B cell (primary cell): ENCODE results near the gene CNFN. TPM values are rescaled to one million over a fixed set of nuclear protein-coding genes. Genes with fewer than 3 reads are reported as not detected.

Experiments
- ATAC-seq: fragments of 200-7000 bp; cut with Tn5 transposase; one replicate; pipeline ENCODE4 v1.10.0; 2021; ENCODE audit warnings: low read depth, mild to moderate bottlenecking, moderate number of reproducible peaks, moderate library complexity
- CTCF ChIA-PET: fragments of 350-600 bp; sonication (Branson Sonifier 250); formaldehyde crosslinking; loops from one replicate; lab custom pipeline; 2021; ENCODE audit warnings: antibody characterized with exemption, inconsistent platforms; lab: Charles Lee
- POLR2A ChIA-PET: fragments of 350-600 bp; sonication (Branson Sonifier 250); formaldehyde crosslinking; loops from one replicate; lab custom pipeline; 2021; ENCODE audit warnings: antibody characterized with exemption; lab: Charles Lee
- DNase-seq: peaks from one replicate; pipeline ENCODE4 v3.0.0; 2013
- H2AFZ ChIP-seq: 2 replicates; pipeline ENCODE4 v1.6.1; 2012; ENCODE audit warnings: mild to moderate bottlenecking, low read depth, low read length; ENCODE audit not compliant: insufficient read depth, poor library complexity, severe bottlenecking
- H3K27ac ChIP-seq, 2 donors: 1 replicate in 1 of 2; 2 replicates in 1 of 2; pipeline ENCODE4 v1.5.1; 2012 to 2013; ENCODE audit warnings: low read length in 2 of 2, mild to moderate bottlenecking in 2 of 2, moderate library complexity in 1 of 2
- H3K27me3 ChIP-seq, 4 experiments: fragments of 200-600 bp in 1 of 4; sonication (generic) in 1 of 4; replicated peaks in 1 of 4; 1 replicate in 2 of 4; 2 replicates in 2 of 4; pipeline versions ENCODE4 v1.6.1 to v1.7.0; 2013 to 2016; ENCODE audit warnings: low read length in 3 of 4, mild to moderate bottlenecking in 2 of 4, mixed read lengths in 1 of 4, moderate library complexity in 1 of 4; ENCODE audit not compliant: insufficient read depth in 4 of 4, control insufficient read depth in 3 of 4; ENCODE audit errors: control extremely low read depth in 1 of 4
- H3K36me3 ChIP-seq, 2 experiments: replicated peaks in 1 of 2; 1 replicate in 1 of 2; 2 replicates in 1 of 2; pipeline versions ENCODE4 v1.6.1 to v1.7.1; 2013; ENCODE audit warnings: low read length in 1 of 2; ENCODE audit not compliant: insufficient read depth in 2 of 2, control insufficient read depth in 1 of 2; ENCODE audit errors: control extremely low read depth in 1 of 2, extremely low read depth in 1 of 2
- H3K4me1 ChIP-seq, 2 donors: fragments of 200-600 bp in 1 of 2; sonication (generic) in 1 of 2; 1 replicate in 1 of 2; 2 replicates in 1 of 2; pipeline versions ENCODE4 v1.5.1 to v1.6.1; 2013 to 2017; ENCODE audit warnings: low read length in 2 of 2; ENCODE audit not compliant: control insufficient read depth in 2 of 2, insufficient read depth in 2 of 2
- H3K4me2 ChIP-seq: replicated peaks from 2 replicates; pipeline ENCODE3; 2012; ENCODE audit warnings: mild to moderate bottlenecking, low read depth, low read length; ENCODE audit not compliant: poor library complexity, severe bottlenecking
- H3K4me3 ChIP-seq, 5 experiments: fragments of 200-600 bp in 1 of 5; sonication (generic) in 1 of 5; 1 replicate in 3 of 5; 2 replicates in 2 of 5; pipeline versions ENCODE4 v1.5.1 to v1.7.0; 2011 to 2016; ENCODE audit warnings: low read length in 4 of 5, mild to moderate bottlenecking in 4 of 5, low read depth in 2 of 5, control low read depth in 1 of 5, moderate library complexity in 1 of 5; ENCODE audit not compliant: insufficient read depth in 1 of 5; ENCODE audit errors: control extremely low read depth in 1 of 5, extremely low read depth in 1 of 5
- H3K79me2 ChIP-seq: fragments of 200-600 bp; sonication (generic); one replicate; pipeline ENCODE4 v1.6.0; 2016; ENCODE audit warnings: low read length; ENCODE audit not compliant: control insufficient read depth, insufficient read depth
- H3K9ac ChIP-seq: fragments of 200-600 bp; sonication (generic); 2 replicates; pipeline ENCODE4 v1.6.1; 2017; ENCODE audit warnings: mild to moderate bottlenecking, low read length, moderate library complexity
- H3K9me3 ChIP-seq, 3 donors: one replicate each; pipeline versions ENCODE4 v1.6.1 to v1.7.1; 2013; ENCODE audit warnings: low read length in 2 of 3; ENCODE audit not compliant: control insufficient read depth in 2 of 3, insufficient read depth in 1 of 3; ENCODE audit errors: control extremely low read depth in 1 of 3
- H4K20me1 ChIP-seq: 2 replicates; pipeline ENCODE4 v1.6.0; 2012; ENCODE audit warnings: mild to moderate bottlenecking, low read length; ENCODE audit not compliant: insufficient read depth, control insufficient read depth, poor library complexity, severe bottlenecking
- H3K27ac Mint-ChIP-seq: one replicate; pipeline ENCODE4 v1.8.0; 2021; ENCODE audit warnings: mixed read lengths
- H3K27me3 Mint-ChIP-seq: one replicate; pipeline ENCODE4 v1.8.0; 2021; ENCODE audit warnings: mixed read lengths
- H3K4me1 Mint-ChIP-seq: one replicate; pipeline ENCODE4 v1.8.0; 2021; ENCODE audit warnings: mixed read lengths
- H3K4me3 Mint-ChIP-seq: one replicate; pipeline ENCODE4 v1.8.0; 2021; ENCODE audit warnings: mixed read lengths
- H3K9me3 Mint-ChIP-seq: one replicate; pipeline ENCODE4 v1.8.0; 2022; ENCODE audit warnings: mixed read lengths; ENCODE audit not compliant: insufficient read depth
- EZH2 ChIP-seq: IDR thresholded peaks from 2 replicates; pipeline ENCODE4 v1.6.1; 2012; ENCODE audit warnings: borderline replicate concordance, low read depth, mild to moderate bottlenecking, moderate library complexity, low read length; ENCODE audit not compliant: insufficient read depth, poor library complexity, severe bottlenecking
- WGBS: methylation state at CpG from one replicate; pipeline ENCODE4 v1.1.5; 2013; ENCODE audit warnings: missing lambda C conversion rate; ENCODE audit not compliant: insufficient coverage; 5-methylcytosine and 5-hydroxymethylcytosine counted together
- intact Hi-C: fragments of 100-400 bp; cut with micrococcal nuclease; formaldehyde crosslinking; loops from one replicate; pipeline ENCODE4 v1.10.0; 2022
- polyA plus RNA-seq: library from polyadenylated mRNA; depleted of rRNA; stranded (reverse); fragments of >200 nt; gene quantifications from 2 replicates; pipeline ENCODE4 v1.2.3, GENCODE V29; 2012
- total RNA-seq, 2 donors: library from RNA; stranded (reverse); fragments of 120-200 nt in 1 of 2; gene quantifications; 1 replicate in 1 of 2; 2 replicates in 1 of 2; pipeline versions ENCODE4 v1.2.3 to v1.2.4, GENCODE V29; 2013 to 2022
- TF ChIP-seq, protein P1 (sequence below): fragments of 200-600 bp; IDR thresholded peaks from one replicate; pipeline ENCODE4 v1.8.0; 2022; ENCODE audit warnings: antibody characterized with exemption, mild to moderate bottlenecking

Gene CNFN
- total and polyA plus RNA-seq, 2 donors (not counting 1 experiment from before 2014, with no cell fraction given): 4.1 to 23.2 TPM

DNA sequence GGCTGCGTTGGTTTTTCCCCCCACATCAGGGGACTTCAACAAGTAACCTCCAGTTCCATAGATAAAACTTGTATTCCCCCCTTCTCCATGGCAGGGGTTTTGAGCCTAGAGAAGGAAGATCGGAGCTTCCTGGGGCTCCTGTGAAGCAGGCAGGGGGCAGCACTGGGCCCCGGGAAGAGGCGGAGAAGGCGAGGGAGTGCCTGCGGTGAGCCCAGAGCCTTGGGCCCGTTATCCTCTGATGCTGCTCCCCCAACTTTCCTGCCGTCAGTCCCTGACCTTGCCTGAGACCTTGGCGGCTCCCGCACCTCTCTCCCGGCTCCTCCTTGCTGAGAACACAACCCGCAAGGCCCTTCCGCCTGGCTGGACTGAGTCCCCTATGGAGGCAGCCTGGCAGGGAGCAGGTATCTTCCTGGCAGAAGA, 34.6 kb upstream of the CNFN start:
- Histone ChIP-seq H2AFZ (no peak overlapping the region), H3K27me3 (peaks cover 0 to 2% (median 0%) of the 10 kb centered on the region in 4 experiments), H4K20me1 (peaks cover 28% of the 10 kb centered on the region), H3K79me2 (peaks cover 27% of the 10 kb centered on the region), H3K4me3 (no peak overlapping the region), H3K36me3 (peaks cover 0 to 5% of the 10 kb centered on the region in 2 experiments), H3K9me3 (peaks cover 0 to 5% (median 0%) of the 10 kb centered on the region in 3 donors), H3K4me2 (peak overlapping the region; percentile 98), H3K27ac (no peak overlapping the region), H3K4me1 (peaks cover 22 to 40% of the 10 kb centered on the region in 2 donors), H3K9ac (no peak overlapping the region)
- CTCF ChIA-PET: interaction anchor here (1.4 to 4.1 kb wide), 6 partner anchors 10 to 104 kb away, joined by 5 to 25 read pairs (median 6); partner anchors contain the start of gene CEACAM1
- Mint-ChIP-seq H3K27me3 (no peaks in the 10 kb centered on the region), H3K9me3 (no peaks in the 10 kb centered on the region), H3K27ac (peak overlapping the region; percentile 99), H3K4me1 (peaks cover 45% of the 10 kb centered on the region), H3K4me3 (peak overlapping the region; percentile 98)
- TF ChIP-seq, protein P1, sequence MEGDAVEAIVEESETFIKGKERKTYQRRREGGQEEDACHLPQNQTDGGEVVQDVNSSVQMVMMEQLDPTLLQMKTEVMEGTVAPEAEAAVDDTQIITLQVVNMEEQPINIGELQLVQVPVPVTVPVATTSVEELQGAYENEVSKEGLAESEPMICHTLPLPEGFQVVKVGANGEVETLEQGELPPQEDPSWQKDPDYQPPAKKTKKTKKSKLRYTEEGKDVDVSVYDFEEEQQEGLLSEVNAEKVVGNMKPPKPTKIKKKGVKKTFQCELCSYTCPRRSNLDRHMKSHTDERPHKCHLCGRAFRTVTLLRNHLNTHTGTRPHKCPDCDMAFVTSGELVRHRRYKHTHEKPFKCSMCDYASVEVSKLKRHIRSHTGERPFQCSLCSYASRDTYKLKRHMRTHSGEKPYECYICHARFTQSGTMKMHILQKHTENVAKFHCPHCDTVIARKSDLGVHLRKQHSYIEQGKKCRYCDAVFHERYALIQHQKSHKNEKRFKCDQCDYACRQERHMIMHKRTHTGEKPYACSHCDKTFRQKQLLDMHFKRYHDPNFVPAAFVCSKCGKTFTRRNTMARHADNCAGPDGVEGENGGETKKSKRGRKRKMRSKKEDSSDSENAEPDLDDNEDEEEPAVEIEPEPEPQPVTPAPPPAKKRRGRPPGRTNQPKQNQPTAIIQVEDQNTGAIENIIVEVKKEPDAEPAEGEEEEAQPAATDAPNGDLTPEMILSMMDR: no peak
- TF ChIP-seq EZH2: no peak
- POLR2A ChIA-PET: interaction anchor here (0.8 kb wide), 1 partner anchor 14 kb away, joined by 6 read pairs; no protein-coding TSS in a partner anchor
- ATAC-seq: no peak
- intact Hi-C loops: loop anchor here (5.0 kb wide), 1 partner anchor 297 kb away; no protein-coding TSS in a partner anchor
- 90% methylated on average over 12 of the region's 13 CpGs for WGBS
- no peak for DNase-seq

GRCh38 chr19:42424345-42424707, 34.2 kb upstream of the CNFN start:
- Histone ChIP-seq H3K4me1 (peaks cover 22 to 40% of the 10 kb centered on the region in 2 donors), H4K20me1 (peaks cover 32% of the 10 kb centered on the region), H3K9me3 (peaks cover 0 to 5% (median 0%) of the 10 kb centered on the region in 3 donors), H3K36me3 (peaks cover 0 to 5% of the 10 kb centered on the region in 2 experiments), H3K27me3 (peaks cover 0 to 2% (median 0%) of the 10 kb centered on the region in 4 experiments), H3K9ac (peak overlapping the region; percentile 97), H2AFZ (peak overlapping the region; percentile 91), H3K79me2 (peaks cover 30% of the 10 kb centered on the region), H3K27ac (no peak overlapping the region), H3K4me3 (peak overlapping the region in 4 of 5 experiments; percentile 83 to 98 (median 86)), H3K4me2 (peak overlapping the region; percentile 98)
- peaks cover 45% of the 10 kb centered on the region for H3K4me1 Mint-ChIP-seq
- H3K4me3 Mint-ChIP-seq: peak overlapping the region; percentile 98
- DNase-seq: no peak
- CTCF ChIA-PET: interaction anchor here (1.4 to 4.1 kb wide), 5 partner anchors 10 to 104 kb away, joined by 5 to 25 read pairs (median 7); partner anchors contain the start of gene CEACAM1
- WGBS: 88% methylated on average over 12 of the region's 15 CpGs
- intact Hi-C loops: loop anchor here (5.0 kb wide), 1 partner anchor 297 kb away; no protein-coding TSS in a partner anchor
- POLR2A ChIA-PET: interaction anchor here (0.8 to 1.3 kb wide), 3 partner anchors 10 to 348 kb away, joined by 4 to 6 read pairs (median 5); partner anchors contain the start of gene ZNF574
- H3K9me3 Mint-ChIP-seq: no peaks in the 10 kb centered on the region
- TF ChIP-seq, protein P1: no peak
- TF ChIP-seq EZH2: no peak
- ATAC-seq: no peak
- H3K27ac Mint-ChIP-seq: peak overlapping the region; percentile 99
- no peaks in the 10 kb centered on the region for H3K27me3 Mint-ChIP-seq
